DOHH2 (cell line): ENCODE data around the gene CDH22.

ENCODE experiments used
- H3F3A ChIP-seq: fragments of 200-600 bp; sonication (generic), shearing (Covaris generic); 2 replicates; pipeline ENCODE4 v1.6.0; 2016; ENCODE audit warnings: antibody characterized with exemption, mild to moderate bottlenecking; ENCODE audit not compliant: control insufficient read depth, insufficient read depth
- H3K27ac ChIP-seq: fragments of 200-600 bp; sonication (generic); 2 replicates; pipeline ENCODE4 v1.5.1; 2014; ENCODE audit warnings: low read depth, mild to moderate bottlenecking, low read length, moderate library complexity
- H3K27me3 ChIP-seq: fragments of 200-600 bp; sonication (generic); 2 replicates; pipeline ENCODE4 v1.6.1; 2014; ENCODE audit warnings: mild to moderate bottlenecking, low read length, mixed read lengths; ENCODE audit not compliant: control insufficient read depth
- H3K36me3 ChIP-seq: fragments of 200-600 bp; sonication (generic); 2 replicates; pipeline ENCODE4 v1.6.1; 2014; ENCODE audit warnings: mild to moderate bottlenecking, low read length, moderate library complexity, mixed read lengths; ENCODE audit not compliant: control insufficient read depth
- H3K4me1 ChIP-seq: fragments of 200-600 bp; sonication (generic); 2 replicates; pipeline ENCODE4 v1.6.1; 2014; ENCODE audit warnings: mild to moderate bottlenecking, low read length, mixed read lengths; ENCODE audit not compliant: control insufficient read depth
- H3K4me2 ChIP-seq: fragments of 200-600 bp; sonication (generic); 2 replicates; pipeline ENCODE4 v1.6.0; 2014; ENCODE audit warnings: mild to moderate bottlenecking, low read length, moderate library complexity
- H3K4me3 ChIP-seq: fragments of 200-600 bp; sonication (generic); 2 replicates; pipeline ENCODE4 v1.5.1; 2014; ENCODE audit warnings: mild to moderate bottlenecking, low read length, mixed read lengths
- H3K79me2 ChIP-seq: fragments of 200-600 bp; sonication (generic); 2 replicates; pipeline ENCODE4 v1.6.1; 2014; ENCODE audit warnings: mild to moderate bottlenecking, low read length, mixed read lengths; ENCODE audit not compliant: control insufficient read depth
- H3K9me2 ChIP-seq: fragments of 200-600 bp; sonication (generic); replicated peaks from 2 replicates; pipeline ENCODE4 v1.6.1; 2014; ENCODE audit warnings: mild to moderate bottlenecking, low read length, mixed read lengths; ENCODE audit not compliant: control insufficient read depth
- H3K9me3 ChIP-seq: fragments of 200-600 bp; sonication (generic); 2 replicates; pipeline ENCODE4 v1.6.1; 2014; ENCODE audit warnings: antibody characterized with exemption, low read length, mixed read lengths; ENCODE audit not compliant: control insufficient read depth, insufficient read depth
- H4K20me1 ChIP-seq: fragments of 200-600 bp; sonication (generic); 2 replicates; pipeline ENCODE4 v1.6.0; 2014; ENCODE audit warnings: low read depth, mild to moderate bottlenecking, antibody characterized with exemption, low read length, moderate library complexity; ENCODE audit not compliant: control insufficient read depth, insufficient read depth
- CTCF ChIP-seq: fragments of 200-600 bp; sonication (generic); IDR thresholded peaks from one replicate; pipeline ENCODE4 v1.5.1; 2014; ENCODE audit warnings: antibody characterized with exemption, mild to moderate bottlenecking, low read depth, low read length; ENCODE audit not compliant: poor library complexity, severe bottlenecking
- EZH2phosphoT487 ChIP-seq: fragments of 200-600 bp; sonication (generic); IDR thresholded peaks from 2 replicates; pipeline ENCODE4 v1.6.1; 2017; ENCODE audit warnings: borderline replicate concordance, mild to moderate bottlenecking, antibody characterized with exemption, low read length, moderate library complexity, mixed read lengths

Gene CDH22

GRCh38 chr20:46213946-46214823 is 94.1 kb downstream of the CDH22 start:
- Histone ChIP-seq H3K9me3 (no peaks in the 10 kb centered on the region), H3K4me2 (no peak overlapping the region), H3F3A (no peaks in the 10 kb centered on the region), H3K4me3 (no peak overlapping the region), H3K36me3 (no peaks in the 10 kb centered on the region), H4K20me1 (no peaks in the 10 kb centered on the region), H3K4me1 (no peaks in the 10 kb centered on the region), H3K27me3 (no peaks in the 10 kb centered on the region), H3K27ac (no peak overlapping the region), H3K9me2 (no peaks in the 10 kb centered on the region), H3K79me2 (no peaks in the 10 kb centered on the region)
- TF ChIP-seq EZH2phosphoT487 = no peak
- TF ChIP-seq CTCF = no peak

GRCh38 chr20:46212876-46213275 is 95.4 kb downstream of the CDH22 start:
- H3K9me3 ChIP-seq = no peaks in the 10 kb centered on the region
- no peak overlapping the region for H3K4me2 ChIP-seq
- TF ChIP-seq EZH2phosphoT487 (no peak), CTCF (no peak)
- H3K4me3 ChIP-seq = no peak overlapping the region
- no peaks in the 10 kb centered on the region for H3K4me1 ChIP-seq
- H3K27me3 ChIP-seq = no peaks in the 10 kb centered on the region
- H3K36me3 ChIP-seq = no peaks in the 10 kb centered on the region
- H3K27ac ChIP-seq = no peak overlapping the region
- H3F3A ChIP-seq = no peaks in the 10 kb centered on the region
- H3K79me2 ChIP-seq = no peaks in the 10 kb centered on the region
- no peaks in the 10 kb centered on the region for H4K20me1 ChIP-seq
- no peaks in the 10 kb centered on the region for H3K9me2 ChIP-seq

- Histone ChIP-seq H3F3A (no peaks in the 10 kb centered on the region), H3K4me1 (no peaks in the 10 kb centered on the region), H3K4me2 (no peak overlapping the region), H3K4me3 (no peak overlapping the region), H3K36me3 (no peaks in the 10 kb centered on the region), H3K27me3 (no peaks in the 10 kb centered on the region), H3K79me2 (no peaks in the 10 kb centered on the region), H3K27ac (no peak overlapping the region), H3K9me3 (no peaks in the 10 kb centered on the region), H4K20me1 (no peaks in the 10 kb centered on the region), H3K9me2 (no peaks in the 10 kb centered on the region)
- TF ChIP-seq CTCF (no peak), EZH2phosphoT487 (no peak)
Measured at GRCh38 chr20:46212252-46212651, 96.0 kb downstream of the CDH22 start.
